Prostate gland (tissue), 2 donors: ENCODE measurements around the gene ALDH1L1.

ENCODE experiments used
- CTCF ChIP-seq, 4 experiments: fragments of 200-600 bp in 2 of 4; fragments of 450-650 bp in 2 of 4; sonication (generic) in 2 of 4; IDR thresholded peaks; 1 replicate in 3 of 4; 2 replicates in 1 of 4; pipeline ENCODE4 v1.5.1; 2016 to 2019; ENCODE audit warnings: antibody characterized with exemption in 4 of 4, mild to moderate bottlenecking in 2 of 4, moderate library complexity in 2 of 4
- POLR2AphosphoS5 ChIP-seq: sonication (generic); formaldehyde crosslinking; IDR thresholded peaks from one replicate; pipeline ENCODE4 v1.6.1; 2017; ENCODE audit warnings: antibody characterized with exemption

GRCh38 chr3:126127904-126128303 lies 52.5 kb downstream of the ALDH1L1 start:
- TF ChIP-seq CTCF (IDR thresholded peaks at IDR 0.05) (no peak), POLR2AphosphoS5 (no peak)
